HG03135 (cell line): ENCODE data around the gene FGD2.

Source experiments
- ATAC-seq: cut with Tn5 transposase; IDR thresholded peaks from one replicate; pipeline ENCODE4 v1.9.1; 2021; ENCODE audit warnings: mild to moderate bottlenecking, moderate library complexity; ENCODE audit not compliant: unreplicated experiment

The FGD2 gene

GRCh38 chr6:37017606-37018197 is 12.2 kb downstream of the FGD2 start:
- no peak for ATAC-seq

GRCh38 chr6:37018198-37019064 is 13.0 kb downstream of the FGD2 start:
- ATAC-seq, result peak; percentile 85

- no peak for ATAC-seq
Measured at GRCh38 chr6:37019065-37019450, 13.6 kb downstream of the FGD2 start.

DNA sequence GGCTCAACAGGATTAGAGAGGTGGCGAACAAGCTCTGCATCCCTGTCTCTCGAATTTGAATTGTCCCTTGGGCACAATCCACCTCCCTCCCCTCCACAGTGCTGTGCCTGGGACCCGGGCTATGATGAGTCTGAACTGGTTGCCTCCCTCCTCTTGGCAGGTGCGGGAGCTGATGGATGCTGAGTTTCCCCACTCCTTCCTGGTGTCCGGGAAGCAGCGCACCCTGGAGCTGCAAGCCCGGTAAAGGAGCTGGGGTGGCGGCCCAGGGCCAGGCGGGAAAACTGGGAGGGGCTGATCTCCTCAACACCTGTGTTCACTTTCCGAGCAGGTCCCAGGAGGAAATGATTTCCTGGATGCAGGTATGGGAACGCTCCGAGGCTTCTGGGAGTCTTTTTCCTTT is 14.9 kb downstream of the FGD2 start:
- no peak for ATAC-seq

DNA sequence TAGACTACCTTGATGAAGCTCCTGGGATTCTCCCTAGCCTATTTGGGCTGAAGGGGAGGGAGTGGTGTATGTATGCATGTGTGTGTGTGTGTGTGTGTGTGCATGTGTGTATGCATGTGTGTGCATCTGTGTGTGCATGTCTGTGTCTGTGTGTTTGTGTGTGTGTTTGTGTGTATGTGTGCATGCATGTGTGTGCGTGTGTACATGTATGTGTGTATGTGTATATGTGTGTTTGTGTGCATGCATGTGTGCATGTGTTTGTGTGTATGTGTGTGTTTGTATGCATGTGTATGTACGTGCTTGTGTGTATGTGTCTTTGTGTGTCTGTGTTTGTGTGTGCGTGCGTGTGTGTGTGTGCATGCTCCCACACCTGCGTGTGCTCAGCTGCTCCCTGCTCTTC is 15.4 kb downstream of the FGD2 start:
- no peak for ATAC-seq

- ATAC-seq, result no peak
Measured at GRCh38 chr6:37021356-37022129, 16.1 kb downstream of the FGD2 start.

DNA sequence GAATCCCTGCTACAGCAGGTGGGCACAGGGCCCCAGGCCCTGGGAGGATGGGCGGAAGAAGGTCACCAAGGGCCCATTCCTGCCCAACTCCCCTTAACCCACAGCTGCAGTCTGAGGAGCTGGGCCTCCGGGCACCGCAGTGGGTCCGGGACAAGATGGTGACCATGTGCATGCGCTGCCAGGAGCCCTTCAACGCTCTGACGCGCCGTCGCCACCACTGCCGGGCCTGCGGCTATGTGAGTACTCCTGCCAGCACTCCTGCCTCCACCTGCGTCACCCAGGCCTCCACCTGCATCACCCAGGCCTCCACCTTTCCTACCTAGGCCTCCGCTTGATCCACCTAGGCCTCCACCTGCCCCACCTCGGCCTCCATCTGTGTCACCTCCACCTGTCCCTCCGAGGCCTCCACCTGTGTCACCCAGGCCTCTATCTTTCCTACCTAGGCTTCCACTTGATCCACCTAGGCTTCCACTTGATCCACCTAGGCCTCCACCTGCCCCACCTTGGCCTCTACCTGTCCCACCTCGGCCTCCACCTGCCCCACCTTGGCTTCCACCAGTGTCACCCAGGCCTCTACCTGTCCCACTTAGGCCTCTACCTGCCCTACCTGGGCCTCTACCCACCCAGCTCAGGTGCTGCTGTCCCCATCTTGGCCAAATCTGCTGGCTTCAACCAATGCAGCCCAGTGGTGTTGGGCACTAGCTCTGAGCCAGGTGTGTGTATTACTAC is 16.8 kb downstream of the FGD2 start:
- ATAC-seq, result no peak

DNA sequence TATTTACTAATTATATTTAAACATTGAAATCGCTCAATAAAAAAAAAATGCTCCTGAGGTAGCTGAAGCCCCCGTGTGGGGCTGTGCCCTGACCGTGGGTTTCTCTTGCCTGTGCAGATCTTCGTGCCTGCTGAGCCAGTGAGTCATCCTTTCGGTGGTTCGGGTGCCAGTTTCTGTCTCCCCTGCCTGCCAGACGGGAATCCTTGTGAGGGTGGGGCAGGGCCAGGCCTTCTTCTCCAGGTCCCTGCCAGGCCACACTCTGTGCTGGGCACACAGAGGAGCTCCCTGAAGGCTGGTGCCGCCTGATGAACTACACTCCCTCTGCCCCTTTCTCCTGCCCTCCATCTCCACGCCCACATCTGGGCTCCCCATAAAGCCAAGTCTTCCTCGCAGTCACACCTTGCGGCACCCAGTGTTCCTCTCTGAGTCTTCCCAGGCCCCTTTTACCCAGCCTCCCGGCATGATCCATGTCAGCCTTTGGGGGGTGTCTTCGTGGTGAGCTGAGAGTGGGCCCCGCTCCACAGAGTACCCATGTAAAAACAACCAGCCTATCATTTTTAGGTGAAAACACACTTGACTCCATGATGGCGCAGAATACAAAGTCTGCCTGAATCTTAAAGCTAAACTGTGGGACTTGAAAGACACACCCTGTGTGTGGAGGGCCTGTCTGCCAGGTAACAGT is 19.3 kb downstream of the FGD2 start:
- ATAC-seq, result no peak

- no peak for ATAC-seq
Measured at GRCh38 chr6:37025621-37026466, 20.4 kb downstream of the FGD2 start.

DNA sequence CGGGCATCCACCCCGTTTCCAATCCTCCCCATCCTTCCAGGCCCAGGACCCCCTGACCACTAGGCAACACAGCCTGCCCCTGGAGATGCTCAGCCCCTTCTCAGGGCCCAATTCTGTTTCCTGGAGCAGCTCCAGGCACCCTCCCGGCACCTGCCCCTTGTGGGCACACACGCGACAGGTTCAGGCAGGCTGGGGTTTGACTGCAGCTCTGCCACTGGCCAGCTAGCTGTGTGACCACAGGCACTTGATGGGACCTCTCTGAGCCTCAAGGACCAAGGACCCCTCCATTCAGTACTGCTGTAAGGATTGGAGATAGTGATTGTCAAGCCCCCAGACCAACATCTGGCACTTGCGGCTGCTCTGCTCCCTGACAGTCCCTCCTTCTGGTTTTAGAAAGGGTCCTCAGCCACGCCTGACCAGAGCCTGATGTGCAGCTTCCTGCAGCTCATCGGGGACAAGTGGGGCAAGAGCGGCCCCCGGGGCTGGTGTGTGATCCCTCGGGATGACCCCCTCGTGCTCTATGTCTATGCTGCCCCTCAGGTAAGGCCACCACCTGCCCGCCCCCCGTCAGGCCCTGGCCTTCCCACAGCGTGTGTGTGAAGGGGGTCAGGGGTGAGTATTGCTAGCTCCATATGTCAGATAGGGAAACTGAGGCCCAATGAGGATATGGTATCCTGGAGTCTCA is 21.7 kb downstream of the FGD2 start:
- no peak for ATAC-seq

DNA sequence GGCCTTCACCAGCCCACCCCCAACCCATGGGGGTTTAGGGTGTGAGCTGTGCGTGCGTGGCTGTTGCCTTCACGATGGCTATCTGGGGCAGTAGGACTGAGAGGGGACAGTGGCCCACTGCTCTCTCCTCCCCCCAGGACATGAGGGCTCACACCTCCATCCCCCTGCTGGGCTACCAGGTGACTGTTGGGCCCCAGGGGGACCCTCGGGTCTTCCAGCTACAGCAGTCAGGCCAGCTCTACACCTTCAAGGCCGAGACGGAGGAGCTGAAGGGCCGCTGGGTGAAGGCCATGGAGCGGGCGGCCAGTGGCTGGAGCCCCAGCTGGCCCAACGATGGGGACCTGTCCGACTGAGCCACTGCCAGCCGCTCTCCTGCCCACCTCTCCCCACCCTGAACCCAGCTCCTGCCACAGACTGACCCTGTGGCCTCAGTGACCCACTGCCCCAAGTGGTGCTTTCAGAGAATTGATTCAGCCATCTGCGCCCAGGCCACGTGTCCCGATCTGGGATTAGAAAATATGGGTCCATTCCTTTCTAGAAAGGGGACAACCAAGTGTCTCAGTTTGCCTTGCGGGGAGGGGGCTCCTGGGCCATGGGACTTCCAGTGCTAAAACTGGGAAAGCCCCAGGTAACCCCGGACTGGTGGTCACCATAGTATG is 22.5 kb downstream of the FGD2 start:
- no peak for ATAC-seq

GRCh38 chr6:37029249-37029971 is 24.0 kb downstream of the FGD2 start:
- ATAC-seq, result no peak

- no peak for ATAC-seq
Measured at GRCh38 chr6:37030599-37030998, 25.1 kb downstream of the FGD2 start.

GRCh38 chr6:37032239-37032638 is 26.8 kb downstream of the FGD2 start:
- no peak for ATAC-seq

GRCh38 chr6:37033255-37033654 is 27.8 kb downstream of the FGD2 start:
- no peak for ATAC-seq

- no peak for ATAC-seq
Measured at GRCh38 chr6:37033819-37034795, 28.7 kb downstream of the FGD2 start.

GRCh38 chr6:37036146-37036545 is 30.7 kb downstream of the FGD2 start:
- ATAC-seq, result no peak
